Measurements from ENCODE around the gene NDUFS6.

- TF ChIP-seq ATF2 (IDR thresholded peaks at IDR 0.05; ENCODE audit: low read length) (no peak), CTCF (IDR thresholded peaks at IDR 0.05; ENCODE audit: control extremely low read depth in 1 of 3, insufficient read depth in 1 of 3, low read depth in 1 of 3, low read length in 3 of 3) (no peak), RNF2 (IDR thresholded peaks at IDR 0.05; ENCODE audit: borderline replicate concordance, low read depth, low read length, missing control alignments, poor library complexity, severe bottlenecking) (no peak), TAF1 (IDR thresholded peaks at IDR 0.05; ENCODE audit: low read depth, low read length) (no peak), SP4 (IDR thresholded peaks at IDR 0.05; ENCODE audit: low read length) (no peak), POLR2A (IDR thresholded peaks at IDR 0.05; ENCODE audit: control extremely low read depth in 1 of 2, low read depth in 2 of 2, low read length in 2 of 2) (no peak), ASH2L (IDR thresholded peaks at IDR 0.05; ENCODE audit: low read length) (no peak), JUND (IDR thresholded peaks at IDR 0.05; ENCODE audit: low read length) (no peak), JUN (IDR thresholded peaks at IDR 0.05; ENCODE audit: low read depth, low read length) (no peak), SUZ12 (IDR thresholded peaks at IDR 0.05; ENCODE audit: low read length) (no peak), MAX (IDR thresholded peaks at IDR 0.05) (no peak), POLR2AphosphoS5 (IDR thresholded peaks at IDR 0.05; ENCODE audit: low read depth, low read length) (no peak), CREB1 (IDR thresholded peaks at IDR 0.05) (no peak), EZH2 (IDR thresholded peaks at IDR 0.05; ENCODE audit: low read depth, low read length, severe bottlenecking) (no peak)
These were observed 36.0 kb downstream of the NDUFS6 start for GRCh38 chr5:1836891-1837880.
